ENCODE measurements around the gene IRF8. TPM values are rescaled to one million over a fixed set of nuclear protein-coding genes. Genes with fewer than 3 reads are reported as not detected.

IRF8 gene
- total RNA-seq, 1 experiment from 2014 or later = not detected

GRCh38 chr16:85947230-85948137, 48.5 kb downstream of the IRF8 start:
- in situ Hi-C loops (cut with HindIII; ENCODE audit: low sequenced_read_pairs) = no loop called here
- DNase-seq (ENCODE audit: low spot score) = no peak

GRCh38 chr16:85948138-85948509, 49.2 kb downstream of the IRF8 start:
- in situ Hi-C loops (cut with HindIII; ENCODE audit: low sequenced_read_pairs) = no loop called here
- DNase-seq (ENCODE audit: low spot score) = no peak

- DNase-seq (ENCODE audit: low spot score) = no peak
- in situ Hi-C loops (cut with HindIII; ENCODE audit: low sequenced_read_pairs) = no loop called here
These were observed 49.8 kb downstream of the IRF8 start for GRCh38 chr16:85948616-85949265.

GRCh38 chr16:85950136-85950918, 51.4 kb downstream of the IRF8 start:
- no peak for DNase-seq (ENCODE audit: low spot score)
- in situ Hi-C loops (cut with HindIII; ENCODE audit: low sequenced_read_pairs) = no loop called here

- DNase-seq (ENCODE audit: low spot score) = no peak
- in situ Hi-C loops (cut with HindIII; ENCODE audit: low sequenced_read_pairs) = no loop called here
These were observed 53.2 kb downstream of the IRF8 start for GRCh38 chr16:85952197-85952596.

GRCh38 chr16:85952811-85953210, 53.8 kb downstream of the IRF8 start:
- no peak for DNase-seq (ENCODE audit: low spot score)
- in situ Hi-C loops (cut with HindIII; ENCODE audit: low sequenced_read_pairs) = no loop called here

GRCh38 chr16:85954927-85955519, 56.1 kb downstream of the IRF8 start:
- in situ Hi-C loops (cut with HindIII; ENCODE audit: low sequenced_read_pairs) = no loop called here
- DNase-seq (ENCODE audit: low spot score) = no peak

GRCh38 chr16:85955566-85955965, 56.6 kb downstream of the IRF8 start:
- no peak for DNase-seq (ENCODE audit: low spot score)
- in situ Hi-C loops (cut with HindIII; ENCODE audit: low sequenced_read_pairs) = no loop called here

GRCh38 chr16:85956426-85956825, 57.5 kb downstream of the IRF8 start:
- in situ Hi-C loops (cut with HindIII; ENCODE audit: low sequenced_read_pairs) = no loop called here
- DNase-seq (ENCODE audit: low spot score) = no peak

- DNase-seq (ENCODE audit: low spot score) = no peak
- in situ Hi-C loops (cut with HindIII; ENCODE audit: low sequenced_read_pairs) = no loop called here
These were observed 59.8 kb downstream of the IRF8 start for GRCh38 chr16:85958731-85959130.

- no peak for DNase-seq (ENCODE audit: low spot score)
- in situ Hi-C loops (cut with HindIII; ENCODE audit: low sequenced_read_pairs) = no loop called here
These were observed 60.7 kb downstream of the IRF8 start for GRCh38 chr16:85959686-85960085.

GRCh38 chr16:85960486-85961046, 61.6 kb downstream of the IRF8 start:
- in situ Hi-C loops (cut with HindIII; ENCODE audit: low sequenced_read_pairs) = no loop called here
- no peak for DNase-seq (ENCODE audit: low spot score)

GRCh38 chr16:85961988-85962915, 63.3 kb downstream of the IRF8 start:
- no peak for DNase-seq (ENCODE audit: low spot score)
- in situ Hi-C loops (cut with HindIII; ENCODE audit: low sequenced_read_pairs) = no loop called here

GRCh38 chr16:85963753-85964285, 64.9 kb downstream of the IRF8 start:
- peak; percentile 22 for DNase-seq (ENCODE audit: low spot score)
- in situ Hi-C loops (cut with HindIII; ENCODE audit: low sequenced_read_pairs) = no loop called here

GRCh38 chr16:85965125-85965524, 66.2 kb downstream of the IRF8 start:
- in situ Hi-C loops (cut with HindIII; ENCODE audit: low sequenced_read_pairs) = no loop called here

GRCh38 chr16:85967111-85967510, 68.1 kb downstream of the IRF8 start:
- in situ Hi-C loops (cut with HindIII; ENCODE audit: low sequenced_read_pairs) = no loop called here
- no peak for DNase-seq (ENCODE audit: low spot score)

More at GRCh38 chr16:85965125-85965524, 66.2 kb downstream of the IRF8 start:
- no peak for DNase-seq (ENCODE audit: low spot score)

- in situ Hi-C loops (cut with HindIII; ENCODE audit: low sequenced_read_pairs) = no loop called here
- DNase-seq (ENCODE audit: low spot score) = no peak
These were observed 69.3 kb downstream of the IRF8 start for GRCh38 chr16:85968041-85968920.
